HG03064 (cell line): ENCODE results near the gene GDF7.
A peak's percentile ranks its signal among the peaks of the same experiment; 100 is the strongest.

Experiments used
- ATAC-seq: cut with Tn5 transposase; IDR thresholded peaks from one replicate; pipeline ENCODE4 v1.9.1; 2021; ENCODE audit warnings: low read depth; ENCODE audit not compliant: unreplicated experiment

GDF7 gene

GRCh38 chr2:20642055-20642971, 24.6 kb upstream of the GDF7 start:
- ATAC-seq, result no peak

- ATAC-seq, result no peak
These were observed 23.9 kb upstream of the GDF7 start for GRCh38 chr2:20643060-20643459.

DNA sequence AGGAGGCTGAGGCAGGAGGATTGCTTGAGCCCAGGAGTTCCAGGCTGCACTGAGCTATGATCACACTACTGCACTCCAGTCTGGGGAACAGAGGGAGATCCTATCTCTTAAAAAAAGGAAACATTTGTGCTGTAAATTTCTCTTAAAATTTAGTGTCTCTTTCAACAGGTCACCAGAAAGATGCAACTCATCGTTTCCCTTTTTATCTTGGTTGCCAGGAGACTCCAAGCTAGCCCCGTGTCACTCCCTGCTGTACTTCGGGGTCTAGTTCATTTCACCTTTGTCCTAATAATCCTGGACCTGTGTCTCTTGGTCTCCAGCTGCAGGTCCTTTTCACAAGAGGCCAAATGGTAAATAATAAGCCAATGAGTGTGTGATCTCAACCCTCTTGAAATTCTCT, 23.1 kb upstream of the GDF7 start:
- no peak for ATAC-seq

- no peak for ATAC-seq
These were observed 21.6 kb upstream of the GDF7 start for GRCh38 chr2:20645301-20645701.

- ATAC-seq, result no peak
These were observed 21.2 kb upstream of the GDF7 start for GRCh38 chr2:20645761-20646160.

- ATAC-seq, result no peak
These were observed 20.5 kb upstream of the GDF7 start for GRCh38 chr2:20646446-20646845.

GRCh38 chr2:20647211-20647610, 19.7 kb upstream of the GDF7 start:
- no peak for ATAC-seq

GRCh38 chr2:20647738-20648137, 19.2 kb upstream of the GDF7 start:
- no peak for ATAC-seq

- no peak for ATAC-seq
These were observed 18.7 kb upstream of the GDF7 start for GRCh38 chr2:20648206-20648605.

DNA sequence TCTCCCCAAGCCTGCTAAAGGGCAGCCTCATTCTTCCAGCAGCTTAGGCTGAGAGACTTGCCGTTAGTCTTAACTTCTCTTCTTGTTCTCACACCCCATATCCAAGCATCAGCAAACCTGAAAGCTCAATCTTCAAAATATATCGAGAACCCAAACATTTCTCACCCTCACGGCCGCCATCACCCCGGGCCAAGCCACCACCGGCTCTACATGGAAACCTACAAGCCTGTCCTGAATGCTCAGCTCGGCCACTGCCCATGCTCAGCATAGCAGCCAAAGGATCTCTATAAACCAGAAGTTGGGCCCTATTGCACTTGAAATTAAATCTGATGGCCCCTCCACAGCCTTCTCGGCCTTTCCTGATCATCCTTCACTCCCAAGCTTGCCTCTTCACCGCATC, 18.1 kb upstream of the GDF7 start:
- no peak for ATAC-seq

DNA sequence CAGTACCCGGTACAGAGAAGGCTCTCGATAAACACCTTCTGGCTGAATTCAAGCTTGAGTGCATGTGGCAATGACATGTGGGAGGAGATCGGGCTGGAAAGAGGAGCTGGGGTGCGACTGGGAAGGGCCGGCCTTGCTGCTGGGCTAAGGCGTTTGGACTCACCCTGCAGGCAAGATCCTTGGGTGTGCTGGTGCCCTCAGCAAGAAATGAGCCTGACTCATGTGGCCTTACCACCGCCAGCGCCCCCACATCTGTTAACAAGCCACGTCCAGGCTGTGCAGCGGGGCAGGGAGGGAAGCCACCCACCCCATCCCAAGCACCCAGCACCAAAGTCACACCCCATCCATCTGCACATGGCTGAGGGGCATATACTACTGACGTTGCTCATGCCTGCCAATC, 17.4 kb upstream of the GDF7 start:
- no peak for ATAC-seq

DNA sequence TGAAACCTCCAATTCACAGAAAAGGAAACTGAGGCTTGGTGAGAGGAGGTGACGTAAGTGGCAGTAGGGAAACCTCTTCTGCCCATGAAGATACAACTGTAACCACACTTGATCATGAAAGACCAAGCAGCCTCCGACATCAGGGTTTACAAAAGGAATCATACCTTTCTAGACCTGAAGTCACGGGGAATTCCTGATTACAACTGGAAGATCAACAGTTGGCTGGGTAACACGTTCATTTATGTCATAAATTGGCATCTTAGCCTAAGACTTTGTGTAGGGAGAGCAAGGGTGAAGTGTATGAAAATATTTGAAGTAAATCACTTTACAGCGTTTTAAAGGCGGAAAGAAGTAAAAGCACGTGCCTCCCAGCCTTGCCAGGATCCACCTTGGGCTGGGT, 17.0 kb upstream of the GDF7 start:
- no peak for ATAC-seq

GRCh38 chr2:20650393-20650876, 16.5 kb upstream of the GDF7 start:
- peak; percentile 12 for ATAC-seq

DNA sequence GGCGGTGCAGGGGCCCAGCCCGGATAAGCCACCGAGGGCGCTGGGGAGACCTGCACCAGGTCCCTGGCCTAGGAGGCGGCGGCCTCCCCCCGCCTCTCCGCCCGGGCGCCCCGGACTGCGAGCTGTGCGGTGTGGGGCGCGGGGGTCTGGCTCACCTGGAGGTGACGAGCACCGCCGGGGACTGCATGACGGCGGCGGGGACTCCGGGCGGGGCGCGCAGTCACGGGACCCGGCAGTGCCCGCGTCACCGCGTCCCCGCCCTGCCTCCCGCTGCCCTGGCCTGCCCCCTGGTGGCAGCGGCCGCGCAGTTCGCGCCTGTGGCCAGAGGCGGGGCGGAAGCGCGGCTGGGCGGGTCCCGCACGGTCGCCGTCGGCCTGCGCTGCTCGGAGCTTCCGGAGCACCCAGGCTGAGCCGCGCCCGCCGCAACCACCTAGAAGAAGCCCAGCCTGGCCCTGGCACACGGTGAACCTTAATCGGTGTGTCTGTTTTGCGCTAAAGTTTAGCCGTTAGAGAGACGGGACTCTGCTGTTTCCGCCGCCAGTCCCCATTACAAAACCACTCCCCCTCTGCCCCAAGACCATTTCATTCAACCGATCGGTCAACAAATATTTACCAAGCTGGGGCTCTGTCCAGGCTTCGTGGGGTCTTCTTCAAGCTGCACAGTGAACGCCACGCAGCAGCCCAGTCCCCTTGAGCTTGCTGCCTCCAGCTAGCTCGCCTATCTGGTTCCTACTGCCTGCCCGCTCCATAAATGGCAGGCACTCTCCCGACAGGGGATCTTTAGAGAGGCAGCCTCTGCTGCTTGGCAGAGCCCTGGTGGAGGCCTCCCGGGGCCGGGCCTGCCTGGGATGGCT, 15.8 kb upstream of the GDF7 start, which contains the start of gene HS1BP3:
HS1BP3 (minus strand) TSS at position 222 of the 854 bp plus-strand sequence; CDS start at position 187, 35 bp downstream.
- peak; percentile 98 for ATAC-seq

- ATAC-seq, result no peak
These were observed 15.2 kb upstream of the GDF7 start for GRCh38 chr2:20651731-20652099.

- ATAC-seq, result no peak
These were observed 14.8 kb upstream of the GDF7 start for GRCh38 chr2:20652141-20652540.

- ATAC-seq, result no peak
These were observed 14.0 kb upstream of the GDF7 start for GRCh38 chr2:20652673-20653575.

- ATAC-seq, result no peak
These were observed 13.0 kb upstream of the GDF7 start for GRCh38 chr2:20653695-20654534.

DNA sequence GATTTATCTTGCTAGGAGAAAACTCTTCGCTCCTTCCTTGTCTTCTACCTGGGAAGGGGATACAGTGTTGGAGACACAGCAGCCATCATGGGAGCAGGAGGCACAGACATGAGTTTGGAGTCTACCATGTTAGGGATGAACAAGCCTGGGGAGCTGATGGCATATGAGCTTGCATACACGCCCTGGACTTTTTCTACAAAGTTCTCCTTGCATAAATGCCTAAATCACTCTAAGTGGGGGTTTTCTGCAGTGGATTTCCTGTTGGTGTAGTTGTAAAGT, 12.5 kb upstream of the GDF7 start:
- no peak for ATAC-seq

DNA sequence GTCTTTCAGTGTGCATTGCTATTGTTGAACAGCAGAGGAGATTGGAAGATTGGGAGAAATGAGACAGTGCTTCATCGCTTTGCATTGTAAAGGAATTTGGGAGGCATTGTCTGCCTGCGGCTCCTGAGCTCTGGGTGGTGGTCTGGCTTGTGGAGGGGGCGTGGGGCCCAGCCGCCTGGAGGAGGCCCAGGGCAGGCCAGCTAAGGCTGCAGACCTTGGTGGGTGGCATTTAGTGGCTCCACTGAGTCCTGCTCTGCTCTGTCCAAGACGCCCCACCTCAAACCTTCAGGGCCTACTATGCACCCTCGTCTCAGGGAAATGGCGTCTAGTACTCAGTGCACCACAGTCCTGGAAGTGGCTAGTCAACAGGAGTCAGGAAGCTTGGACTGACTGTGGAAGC, 10.4 kb upstream of the GDF7 start:
- no peak for ATAC-seq
